ENCODE measurements around the gene KCNIP1. TPM values are rescaled to one million over a fixed set of nuclear protein-coding genes. Genes with fewer than 3 reads are reported as not detected.

KCNIP1 gene
- total and polyA plus RNA-seq, 2 of the 13 experiments (the other 11 are each of a cell fraction or from before 2014, with no cell fraction given) = not detected

DNA sequence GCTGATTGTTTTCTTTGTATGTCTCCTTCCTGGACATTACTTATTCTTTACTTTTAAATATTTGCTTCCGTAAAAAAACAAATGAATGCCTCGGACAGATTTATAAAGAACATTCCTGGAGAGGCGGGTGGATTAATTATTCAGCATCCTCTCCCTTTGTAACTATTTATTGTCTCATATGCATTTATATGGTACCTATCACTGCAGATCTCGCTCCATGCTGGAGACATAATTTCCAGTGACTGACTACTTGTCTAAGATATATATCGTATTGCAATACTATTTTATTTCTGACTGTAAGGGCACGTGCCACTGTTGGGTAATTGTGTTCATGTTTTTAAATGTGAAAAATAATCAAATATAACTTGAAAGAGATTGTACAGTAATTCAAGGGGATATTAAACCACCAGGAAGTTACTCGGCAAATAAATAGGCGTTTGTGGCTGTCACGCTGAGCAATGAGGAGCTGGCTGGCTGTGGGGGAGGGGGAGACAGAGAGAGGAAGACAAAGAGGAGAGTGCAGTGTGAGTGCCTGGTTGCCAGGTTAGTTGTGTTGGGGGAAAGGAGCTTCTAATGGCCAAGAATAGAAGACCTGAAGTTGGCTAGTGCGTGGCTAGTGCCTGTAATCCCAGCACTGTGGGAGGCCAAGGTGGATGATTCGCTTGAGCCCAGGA is 147.9 kb downstream of the KCNIP1 start:
- Histone ChIP-seq H3K4me2 (ENCODE audit: low read depth, low read length) (no peak overlapping the region), H3K9ac (ENCODE audit: insufficient read depth, low read depth, low read length) (no peak overlapping the region), H3K9me3 (ENCODE audit: low read length) (no peaks in the 10 kb centered on the region), H3K27me3 (ENCODE audit: control insufficient read depth in 1 of 2, insufficient read depth in 2 of 2, low read length in 2 of 2) (peaks cover 0 to 4% of the 10 kb centered on the region in 2 experiments; a peak in 1 of 5 replicates), H2AFZ (ENCODE audit: low read length) (no peak overlapping the region), H3K4me1 (ENCODE audit: insufficient read depth, low read length) (no peaks in the 10 kb centered on the region), H3K79me2 (ENCODE audit: insufficient read depth, low read length) (no peaks in the 10 kb centered on the region), H3K27ac (ENCODE audit: extremely low read length, insufficient read depth, low read length) (no peak overlapping the region), H3K4me3 (replicated peaks in 1 of 3; ENCODE audit: insufficient read depth in 1 of 3, low read depth in 2 of 3, low read length in 3 of 3) (no peak overlapping the region), H3K36me3 (replicated peaks in 1 of 2; ENCODE audit: control insufficient read depth in 1 of 2, insufficient read depth in 2 of 2, low read length in 2 of 2) (no peaks in the 10 kb centered on the region), H4K20me1 (ENCODE audit: insufficient read depth, low read length) (no peaks in the 10 kb centered on the region)
- ATAC-seq = no peak
- intact Hi-C loops (cut with micrococcal nuclease; ENCODE audit: unreplicated experiment) = no loop called here
- ChIA-PET CTCF (ENCODE audit: low intra/inter-chr PET ratio, low total read pairs) (no interaction called here), POLR2A (no interaction called here)
- no peak for DNase-seq (ENCODE audit: low spot score)
- TF ChIP-seq ZNF430 (CRISPR knock-in tag; IDR thresholded peaks at IDR 0.05) (no peak), ZNF572 (CRISPR knock-in tag; IDR thresholded peaks at IDR 0.05) (no peak), SRSF1 (optimal IDR thresholded peaks at IDR 0.05; ENCODE audit: low read depth, low read length) (no peak), ZNF230 (CRISPR knock-in tag; IDR thresholded peaks at IDR 0.05) (no peak), ARHGAP35 (CRISPR knock-in tag; IDR thresholded peaks at IDR 0.05; ENCODE audit: borderline replicate concordance) (no peak), ZC3H13 (CRISPR knock-in tag; IDR thresholded peaks at IDR 0.05) (no peak), ZNF841 (CRISPR knock-in tag; IDR thresholded peaks at IDR 0.05; ENCODE audit: borderline replicate concordance) (no peak), U2AF2 (IDR thresholded peaks at IDR 0.05; ENCODE audit: low read depth, low read length) (no peak), ZNF720 (CRISPR knock-in tag; IDR thresholded peaks at IDR 0.05) (no peak), TSC22D2 (CRISPR knock-in tag; IDR thresholded peaks at IDR 0.05; ENCODE audit: borderline replicate concordance) (no peak), AKAP8 (CRISPR knock-in tag; IDR thresholded peaks at IDR 0.05) (no peak), YY1 (IDR thresholded peaks at IDR 0.05; ENCODE audit: insufficient read depth, insufficient replicate concordance, low read depth, low read length) (no peak), ZNF749 (CRISPR knock-in tag; IDR thresholded peaks at IDR 0.05; ENCODE audit: borderline replicate concordance) (no peak), MEF2D (CRISPR knock-in tag; IDR thresholded peaks at IDR 0.05) (no peak), ZNF510 (CRISPR knock-in tag; IDR thresholded peaks at IDR 0.05; ENCODE audit: low read depth) (no peak), HOXA9 (CRISPR knock-in tag; IDR thresholded peaks at IDR 0.05; ENCODE audit: borderline replicate concordance) (no peak)
- TF ChIP-seq, protein P1, sequence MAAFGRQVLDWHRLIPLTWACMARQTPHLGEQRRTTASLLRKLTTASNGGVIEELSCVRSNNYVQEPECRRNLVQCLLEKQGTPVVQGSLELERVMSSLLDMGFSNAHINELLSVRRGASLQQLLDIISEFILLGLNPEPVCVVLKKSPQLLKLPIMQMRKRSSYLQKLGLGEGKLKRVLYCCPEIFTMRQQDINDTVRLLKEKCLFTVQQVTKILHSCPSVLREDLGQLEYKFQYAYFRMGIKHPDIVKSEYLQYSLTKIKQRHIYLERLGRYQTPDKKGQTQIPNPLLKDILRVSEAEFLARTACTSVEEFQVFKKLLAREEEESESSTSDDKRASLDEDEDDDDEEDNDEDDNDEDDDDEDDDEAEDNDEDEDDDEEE (CRISPR knock-in tag; IDR thresholded peaks at IDR 0.05) = no peak
- TF ChIP-seq, protein P2, sequence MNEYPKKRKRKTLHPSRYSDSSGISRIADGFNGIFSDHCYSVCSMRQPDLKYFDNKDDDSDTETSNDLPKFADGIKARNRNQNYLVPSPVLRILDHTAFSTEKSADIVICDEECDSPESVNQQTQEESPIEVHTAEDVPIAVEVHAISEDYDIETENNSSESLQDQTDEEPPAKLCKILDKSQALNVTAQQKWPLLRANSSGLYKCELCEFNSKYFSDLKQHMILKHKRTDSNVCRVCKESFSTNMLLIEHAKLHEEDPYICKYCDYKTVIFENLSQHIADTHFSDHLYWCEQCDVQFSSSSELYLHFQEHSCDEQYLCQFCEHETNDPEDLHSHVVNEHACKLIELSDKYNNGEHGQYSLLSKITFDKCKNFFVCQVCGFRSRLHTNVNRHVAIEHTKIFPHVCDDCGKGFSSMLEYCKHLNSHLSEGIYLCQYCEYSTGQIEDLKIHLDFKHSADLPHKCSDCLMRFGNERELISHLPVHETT (CRISPR knock-in tag; conservative IDR thresholded peaks at IDR 0.05) = no peak
- in situ Hi-C loops (cut with HindIII; ENCODE audit: extremely low pct_ligation_motif_present, low pct_unique_long_range_greater_than_20kb) = no loop called here
- WGBS (ENCODE audit: low lambda C conversion rate) = 41% methylated on average over 11 of the region's 11 CpGs
- BruUV-seq (replicated peaks) = no TSS peak
- FAIRE-seq = no peak

Data from HepG2 (cell line).